ENCODE measurements around the gene DST. TPM values are rescaled to one million over a fixed set of nuclear protein-coding genes. Genes with fewer than 3 reads are reported as not detected.

The DST gene
- 69.5 and 75.5 TPM in 2 replicates for total RNA-seq (2014; rRNA removed; shearing (Covaris generic))

GRCh38 chr6:56642366-56643261, at the start of gene DST:
DST (minus strand) TSS chr6:56642889.
- DNase-seq (ENCODE audit: low spot score), result peak; percentile 47

GRCh38 chr6:56691814-56692213, 49.1 kb upstream of the DST start:
- no peak for DNase-seq (ENCODE audit: low spot score)

GRCh38 chr6:56691286-56691595, 48.6 kb upstream of the DST start:
- no peak for DNase-seq (ENCODE audit: low spot score)

GRCh38 chr6:56690519-56691285, 48.0 kb upstream of the DST start:
- DNase-seq (ENCODE audit: low spot score), result peak; percentile 33

GRCh38 chr6:56689663-56690062, 47.0 kb upstream of the DST start:
- no peak for DNase-seq (ENCODE audit: low spot score)

- DNase-seq (ENCODE audit: low spot score), result no peak
These were observed 46.4 kb upstream of the DST start for GRCh38 chr6:56689114-56689513.

- no peak for DNase-seq (ENCODE audit: low spot score)
These were observed 45.8 kb upstream of the DST start for GRCh38 chr6:56688521-56688920.

GRCh38 chr6:56687551-56687950, 44.9 kb upstream of the DST start:
- DNase-seq (ENCODE audit: low spot score), result no peak

- DNase-seq (ENCODE audit: low spot score), result no peak
These were observed 43.7 kb upstream of the DST start for GRCh38 chr6:56686429-56686828.

GRCh38 chr6:56685994-56686393, 43.3 kb upstream of the DST start:
- DNase-seq (ENCODE audit: low spot score), result no peak

- no peak for DNase-seq (ENCODE audit: low spot score)
These were observed 42.5 kb upstream of the DST start for GRCh38 chr6:56685102-56685733.

- no peak for DNase-seq (ENCODE audit: low spot score)
These were observed 41.8 kb upstream of the DST start for GRCh38 chr6:56684342-56685101.

- DNase-seq (ENCODE audit: low spot score), result peak; percentile 64
These were observed 41.2 kb upstream of the DST start for GRCh38 chr6:56683882-56684281.

GRCh38 chr6:56682635-56683034, 39.9 kb upstream of the DST start:
- no peak for DNase-seq (ENCODE audit: low spot score)

GRCh38 chr6:56677559-56677958, 34.9 kb upstream of the DST start:
- DNase-seq (ENCODE audit: low spot score), result no peak

- DNase-seq (ENCODE audit: low spot score), result no peak
These were observed 29.2 kb upstream of the DST start for GRCh38 chr6:56671651-56672461.

- DNase-seq (ENCODE audit: low spot score), result no peak
These were observed 28.5 kb upstream of the DST start for GRCh38 chr6:56671160-56671559.

- DNase-seq (ENCODE audit: low spot score), result no peak
These were observed 26.4 kb upstream of the DST start for GRCh38 chr6:56669041-56669440.

GRCh38 chr6:56668158-56668557, 25.5 kb upstream of the DST start:
- no peak for DNase-seq (ENCODE audit: low spot score)

GRCh38 chr6:56667336-56667735, 24.6 kb upstream of the DST start:
- DNase-seq (ENCODE audit: low spot score), result no peak

- no peak for DNase-seq (ENCODE audit: low spot score)
These were observed 21.3 kb upstream of the DST start for GRCh38 chr6:56664029-56664428.

All from H4 (cell line).